GM19468 (cell line): Measurements from ENCODE around the gene CLIC3.

Experiments
- ATAC-seq: cut with Tn5 transposase; IDR thresholded peaks from one replicate; pipeline ENCODE4 v1.9.1; 2021; ENCODE audit warnings: mild to moderate bottlenecking, moderate library complexity, moderate number of reproducible peaks; ENCODE audit not compliant: unreplicated experiment; ENCODE audit errors: extremely low read depth

CLIC3 gene

GRCh38 chr9:136956604-136957003, 39.8 kb downstream of the CLIC3 start:
- ATAC-seq = no peak

- ATAC-seq = no peak
Measured at GRCh38 chr9:136955943-136956335, 40.4 kb downstream of the CLIC3 start.

GRCh38 chr9:136955202-136955942, 41.0 kb downstream of the CLIC3 start:
- ATAC-seq = no peak

GRCh38 chr9:136954270-136955083, 41.9 kb downstream of the CLIC3 start:
- no peak for ATAC-seq

- ATAC-seq = no peak
Measured at GRCh38 chr9:136953771-136954269, 42.5 kb downstream of the CLIC3 start.

- no peak for ATAC-seq
Measured at GRCh38 chr9:136952876-136953770, 43.2 kb downstream of the CLIC3 start.

- no peak for ATAC-seq
Measured at GRCh38 chr9:136952321-136952850, 44.0 kb downstream of the CLIC3 start.

GRCh38 chr9:136951541-136952320, 44.6 kb downstream of the CLIC3 start, which contains the start of gene LCN12:
TSS of gene LCN12 (plus strand) at chr9:136952273. CDS start at chr9:136952328, 55 bp downstream.
- ATAC-seq = no peak

GRCh38 chr9:136950656-136951276, 45.6 kb downstream of the CLIC3 start:
- ATAC-seq = no peak

GRCh38 chr9:136949817-136950655, 46.3 kb downstream of the CLIC3 start:
- peak; percentile 72 for ATAC-seq

GRCh38 chr9:136949239-136949816, 47.0 kb downstream of the CLIC3 start:
- ATAC-seq = no peak

GRCh38 chr9:136947955-136948510, 48.3 kb downstream of the CLIC3 start:
- no peak for ATAC-seq

- ATAC-seq = no peak
Measured at GRCh38 chr9:136947028-136947891, 49.1 kb downstream of the CLIC3 start.

GRCh38 chr9:136946228-136947027, 49.9 kb downstream of the CLIC3 start:
- ATAC-seq = no peak
